Stimulated activated memory B cell treated with anti-CD40 and anti-IgM and Interleukin-4, amounts not matched to agents 10 μg/mL and 1 μg/mL and 100 μg/mL, for 72 hours (primary cell): ENCODE measurements around the gene AZIN2.
A peak's percentile ranks its signal among the peaks of the same experiment; 100 is the strongest.
"Not testable (repeated sequence)": the region's sequence is repeated elsewhere in the genome, so short reads cannot be mapped to it uniquely, and the experiment has no call there.

ENCODE experiments used
- ATAC-seq: fragments of 150-1000 bp; cut with Tn5 transposase; 2 replicates; pipeline ENCODE4 v1.10.0; 2021
- H3K27ac Mint-ChIP-seq: one replicate; pipeline ENCODE4 v1.8.0; 2022; ENCODE audit warnings: mild to moderate bottlenecking, mixed read lengths
- H3K27me3 Mint-ChIP-seq: one replicate; pipeline ENCODE4 v1.8.0; 2022; ENCODE audit warnings: mixed read lengths
- H3K36me3 Mint-ChIP-seq: one replicate; pipeline ENCODE4 v1.8.0; 2022; ENCODE audit warnings: mixed read lengths
- H3K4me1 Mint-ChIP-seq: one replicate; pipeline ENCODE4 v1.8.0; 2022; ENCODE audit warnings: mixed read lengths
- H3K4me3 Mint-ChIP-seq: one replicate; pipeline ENCODE4 v1.8.0; 2022; ENCODE audit warnings: mild to moderate bottlenecking, moderate library complexity, mixed read lengths
- H3K9me3 Mint-ChIP-seq: one replicate; pipeline ENCODE4 v1.8.0; 2022; ENCODE audit warnings: mixed read lengths

AZIN2 gene

GRCh38 chr1:33048426-33048825 lies 32.5 kb upstream of the AZIN2 start:
- Mint-ChIP-seq H3K4me1 (no peaks in the 10 kb centered on the region), H3K4me3 (no peak overlapping the region), H3K9me3 (peaks cover 3% of the 10 kb centered on the region), H3K36me3 (no peaks in the 10 kb centered on the region), H3K27me3 (peaks cover 10% of the 10 kb centered on the region), H3K27ac (no peak overlapping the region)
- no peak for ATAC-seq

- Mint-ChIP-seq H3K36me3 (no peaks in the 10 kb centered on the region), H3K9me3 (peaks cover 3% of the 10 kb centered on the region), H3K27me3 (peaks cover 10% of the 10 kb centered on the region), H3K4me1 (no peaks in the 10 kb centered on the region), H3K27ac (no peak overlapping the region), H3K4me3 (no peak overlapping the region)
- ATAC-seq: no peak
These were observed 31.6 kb upstream of the AZIN2 start for GRCh38 chr1:33049371-33049770.

- Mint-ChIP-seq H3K36me3 (no peaks in the 10 kb centered on the region), H3K27ac (no peak overlapping the region), H3K4me3 (no peak overlapping the region), H3K4me1 (peaks cover 7% of the 10 kb centered on the region), H3K27me3 (peaks cover 10% of the 10 kb centered on the region), H3K9me3 (peaks cover 3% of the 10 kb centered on the region)
- ATAC-seq: no peak
These were observed 30.5 kb upstream of the AZIN2 start for GRCh38 chr1:33050221-33051076.

GRCh38 chr1:33055210-33056008 lies 25.5 kb upstream of the AZIN2 start:
- Mint-ChIP-seq H3K4me3 (no peak overlapping the region), H3K9me3 (peaks cover 7% of the 10 kb centered on the region), H3K4me1 (peaks cover 22% of the 10 kb centered on the region), H3K36me3 (peaks cover 6% of the 10 kb centered on the region), H3K27me3 (no peaks in the 10 kb centered on the region), H3K27ac (peak overlapping the region; percentile 1)
- ATAC-seq: no peak

GRCh38 chr1:33056426-33056825 lies 24.5 kb upstream of the AZIN2 start:
- Mint-ChIP-seq H3K4me1 (peaks cover 22% of the 10 kb centered on the region), H3K36me3 (peaks cover 6% of the 10 kb centered on the region), H3K27me3 (no peaks in the 10 kb centered on the region), H3K4me3 (no peak overlapping the region), H3K9me3 (peaks cover 4% of the 10 kb centered on the region), H3K27ac (no peak overlapping the region)
- no peak for ATAC-seq

GRCh38 chr1:33057095-33057494 lies 23.9 kb upstream of the AZIN2 start:
- Mint-ChIP-seq H3K4me3 (no peak overlapping the region), H3K27me3 (no peaks in the 10 kb centered on the region), H3K36me3 (peaks cover 6% of the 10 kb centered on the region), H3K27ac (no peak overlapping the region), H3K9me3 (peaks cover 9% of the 10 kb centered on the region), H3K4me1 (peaks cover 22% of the 10 kb centered on the region)
- ATAC-seq: no peak

- peaks cover 13% of the 10 kb centered on the region for H3K4me1 Mint-ChIP-seq
- H3K36me3 Mint-ChIP-seq: peaks cover 14% of the 10 kb centered on the region
- no peak overlapping the region for H3K4me3 Mint-ChIP-seq
- no peaks in the 10 kb centered on the region for H3K27me3 Mint-ChIP-seq
- H3K9me3 Mint-ChIP-seq: peaks cover 30% of the 10 kb centered on the region
- no peak for ATAC-seq
- no peak overlapping the region for H3K27ac Mint-ChIP-seq
These were observed 20.3 kb upstream of the AZIN2 start for GRCh38 chr1:33060579-33061083.

- Mint-ChIP-seq H3K27ac (no peak overlapping the region), H3K9me3 (peaks cover 31% of the 10 kb centered on the region), H3K4me3 (no peak overlapping the region), H3K4me1 (peaks cover 12% of the 10 kb centered on the region), H3K36me3 (peaks cover 14% of the 10 kb centered on the region), H3K27me3 (no peaks in the 10 kb centered on the region)
- no peak for ATAC-seq
These were observed 19.1 kb upstream of the AZIN2 start for GRCh38 chr1:33061834-33062233.

GRCh38 chr1:33064284-33064683 lies 16.7 kb upstream of the AZIN2 start:
- H3K27ac Mint-ChIP-seq, ATAC-seq, H3K4me3 Mint-ChIP-seq, H3K4me1 Mint-ChIP-seq: not testable (repeated sequence)
- peaks cover 15% of the 10 kb centered on the region for H3K36me3 Mint-ChIP-seq
- H3K27me3 Mint-ChIP-seq: peaks cover 11% of the 10 kb centered on the region
- peaks cover 33% of the 10 kb centered on the region for H3K9me3 Mint-ChIP-seq

GRCh38 chr1:33065301-33065700 lies 15.7 kb upstream of the AZIN2 start:
- Mint-ChIP-seq H3K36me3 (peaks cover 15% of the 10 kb centered on the region), H3K27ac (no peak overlapping the region), H3K9me3 (peaks cover 35% of the 10 kb centered on the region), H3K4me3 (no peak overlapping the region), H3K4me1 (peaks cover 5% of the 10 kb centered on the region), H3K27me3 (peaks cover 11% of the 10 kb centered on the region)
- no peak for ATAC-seq

GRCh38 chr1:33066477-33066876 lies 14.5 kb upstream of the AZIN2 start:
- not testable (repeated sequence) for H3K4me3 Mint-ChIP-seq, H3K27ac Mint-ChIP-seq, ATAC-seq
- H3K9me3 Mint-ChIP-seq: peaks cover 40% of the 10 kb centered on the region
- H3K4me1 Mint-ChIP-seq: peaks cover 11% of the 10 kb centered on the region
- H3K36me3 Mint-ChIP-seq: peaks cover 15% of the 10 kb centered on the region
- H3K27me3 Mint-ChIP-seq: peaks cover 11% of the 10 kb centered on the region

GRCh38 chr1:33068108-33068507 lies 12.8 kb upstream of the AZIN2 start:
- H3K27ac Mint-ChIP-seq, H3K4me3 Mint-ChIP-seq, ATAC-seq: not testable (repeated sequence)
- Mint-ChIP-seq H3K36me3 (peaks cover 15% of the 10 kb centered on the region), H3K27me3 (peaks cover 11% of the 10 kb centered on the region), H3K4me1 (peaks cover 11% of the 10 kb centered on the region), H3K9me3 (peaks cover 30% of the 10 kb centered on the region)

GRCh38 chr1:33070628-33071027 lies 10.3 kb upstream of the AZIN2 start:
- Mint-ChIP-seq H3K27ac (no peak overlapping the region), H3K27me3 (peaks cover 11% of the 10 kb centered on the region), H3K4me3 (no peak overlapping the region)

GRCh38 chr1:33072707-33073106 lies 8.2 kb upstream of the AZIN2 start:
- H3K4me1 Mint-ChIP-seq: peaks cover 11% of the 10 kb centered on the region
- no peak overlapping the region for H3K4me3 Mint-ChIP-seq
- H3K27me3 Mint-ChIP-seq: peaks cover 3% of the 10 kb centered on the region
- no peak for ATAC-seq
- no peak overlapping the region for H3K27ac Mint-ChIP-seq
- H3K9me3 Mint-ChIP-seq: peaks cover 7% of the 10 kb centered on the region
- peaks cover under 1% of the 10 kb centered on the region for H3K36me3 Mint-ChIP-seq

More at GRCh38 chr1:33070628-33071027, 10.3 kb upstream of the AZIN2 start:
- Mint-ChIP-seq H3K4me1 (peaks cover 11% of the 10 kb centered on the region), H3K9me3 (peaks cover 15% of the 10 kb centered on the region), H3K36me3 (peaks cover 7% of the 10 kb centered on the region)
- no peak for ATAC-seq

- Mint-ChIP-seq H3K4me1 (peaks cover 11% of the 10 kb centered on the region), H3K9me3 (peaks cover 7% of the 10 kb centered on the region), H3K27ac (no peak overlapping the region), H3K36me3 (no peaks in the 10 kb centered on the region), H3K4me3 (no peak overlapping the region), H3K27me3 (no peaks in the 10 kb centered on the region)
- ATAC-seq: no peak
These were observed 6.6 kb upstream of the AZIN2 start for GRCh38 chr1:33074193-33074945.
